Measurements from ENCODE around the gene FAM83D.
"Not testable (repeated sequence)": the region's sequence is repeated elsewhere in the genome, so short reads cannot be mapped to it uniquely, and the experiment has no call there.

Gene FAM83D

GRCh38 chr20:38970302-38970701 lies 44.1 kb downstream of the FAM83D start:
- DNase-seq: no peak

- no peak for DNase-seq
Observed at GRCh38 chr20:38973107-38973506, 46.9 kb downstream of the FAM83D start.

GRCh38 chr20:38973645-38974044 lies 47.4 kb downstream of the FAM83D start:
- no peak for DNase-seq

- no peak for DNase-seq
Observed at GRCh38 chr20:38975539-38976120, 49.4 kb downstream of the FAM83D start.

DNA sequence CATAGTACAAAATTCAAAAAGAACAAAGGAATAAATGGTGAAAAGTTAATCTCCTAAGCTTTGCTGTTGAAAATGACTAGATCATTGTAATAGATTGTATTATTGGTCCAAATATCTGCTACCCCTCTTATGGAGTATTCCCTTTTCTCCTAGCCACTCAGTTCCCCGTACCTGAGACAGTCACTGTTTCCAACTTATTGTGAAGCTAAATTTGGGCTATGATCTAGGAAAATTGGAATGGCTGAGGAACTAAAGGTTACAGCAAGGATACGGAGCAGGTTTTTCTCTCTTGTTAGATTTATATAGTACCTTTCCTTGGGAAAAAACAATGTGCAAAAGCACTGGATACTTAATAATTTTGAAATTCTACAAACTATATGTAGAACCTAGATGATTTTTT lies 53.2 kb downstream of the FAM83D start:
- DNase-seq: no peak

GRCh38 chr20:38979842-38980241 lies 53.6 kb downstream of the FAM83D start:
- no peak for DNase-seq

DNA sequence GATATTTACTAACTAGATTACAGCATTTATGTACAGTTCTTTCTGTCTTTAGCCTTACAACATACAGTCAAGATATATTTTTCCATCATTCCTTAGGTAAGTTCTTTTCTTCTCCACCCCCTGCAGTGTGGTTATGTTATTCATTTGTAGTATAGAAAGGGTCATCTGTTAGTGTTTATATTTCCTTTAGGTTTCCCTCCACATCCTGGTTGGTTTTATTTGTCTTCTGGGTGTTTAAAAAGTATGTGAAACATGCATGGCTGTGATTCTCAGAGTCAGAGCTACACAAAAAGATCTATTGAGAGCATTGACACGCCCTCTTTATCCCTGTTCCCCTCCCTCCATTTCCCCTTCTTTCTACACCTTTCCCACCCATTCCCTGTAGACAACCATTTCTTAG lies 56.1 kb downstream of the FAM83D start:
- DNase-seq: no peak

DNA sequence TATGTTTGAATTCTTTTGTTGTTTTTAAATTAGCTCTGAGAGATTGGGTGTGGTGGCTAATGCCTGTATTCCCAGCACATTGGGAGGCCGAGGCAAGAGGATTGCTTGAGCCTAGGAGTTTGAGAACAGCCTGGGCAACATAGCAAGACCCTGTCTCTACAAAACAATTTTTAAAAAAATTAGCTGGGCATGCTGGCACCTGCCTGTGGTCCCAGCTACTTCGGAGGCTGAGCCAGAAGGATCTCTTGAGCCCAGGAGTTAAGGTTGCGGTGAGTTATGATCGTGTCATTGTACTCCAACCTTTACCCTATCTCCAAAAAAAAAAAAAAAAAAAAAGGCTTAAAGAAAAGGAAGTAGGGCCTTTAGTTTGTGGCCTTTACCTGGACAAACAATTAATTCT lies 58.8 kb downstream of the FAM83D start:
- DNase-seq: no peak

GRCh38 chr20:38985603-38986170 lies 59.5 kb downstream of the FAM83D start:
- no peak for DNase-seq

GRCh38 chr20:38986663-38987062 lies 60.4 kb downstream of the FAM83D start:
- DNase-seq: no peak

DNA sequence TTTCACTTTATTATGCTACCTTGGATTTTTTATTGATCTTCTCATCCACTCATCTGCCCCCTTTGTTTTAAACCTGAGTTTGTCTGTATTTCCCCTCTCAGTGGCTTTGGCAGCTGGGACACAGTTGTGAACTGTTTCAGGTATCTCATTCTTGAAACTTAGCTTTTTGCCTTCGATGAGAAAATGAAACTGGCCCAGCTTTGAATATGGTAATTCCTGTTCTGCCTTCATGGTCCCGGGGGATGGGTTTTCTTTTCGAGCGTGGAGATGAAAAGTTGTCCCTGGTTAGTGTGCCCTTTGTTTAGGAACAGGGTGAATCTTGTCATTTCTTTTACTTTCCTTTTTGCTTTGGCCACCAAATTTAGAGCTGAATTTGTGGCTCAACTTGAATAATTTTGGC lies 61.6 kb downstream of the FAM83D start:
- DNase-seq: no peak

GRCh38 chr20:38990728-38991127 lies 64.5 kb downstream of the FAM83D start:
- no peak for DNase-seq

- DNase-seq: no peak
Observed at GRCh38 chr20:38991814-38992704, 65.8 kb downstream of the FAM83D start.

GRCh38 chr20:38995536-38996044 lies 69.4 kb downstream of the FAM83D start:
- DNase-seq: no peak

- DNase-seq: not testable (repeated sequence)
Observed at GRCh38 chr20:38996866-38997265, 70.6 kb downstream of the FAM83D start.

DNA sequence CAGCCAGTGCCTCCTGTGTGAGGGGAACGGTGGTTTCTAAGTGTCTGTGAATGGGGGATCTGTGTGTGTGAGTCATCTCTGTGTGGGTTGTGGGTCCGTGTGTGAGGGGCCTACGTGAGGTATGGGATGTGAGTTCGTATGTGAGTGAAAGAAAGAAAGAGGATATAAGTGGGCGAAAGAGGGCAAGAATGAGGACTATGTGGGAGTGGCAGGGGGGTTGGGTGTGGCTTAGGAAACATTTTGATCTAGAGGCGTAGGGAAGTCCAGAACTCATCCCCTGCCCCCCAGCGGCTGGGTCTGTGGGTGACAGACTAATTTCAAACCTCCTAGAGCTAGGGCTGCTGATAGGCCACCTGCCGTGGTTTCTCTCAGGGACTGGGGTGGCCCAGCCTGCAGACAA lies 71.4 kb downstream of the FAM83D start:
- DNase-seq: no peak

- DNase-seq: no peak
Observed at GRCh38 chr20:38999217-38999616, 73.0 kb downstream of the FAM83D start.

DNA sequence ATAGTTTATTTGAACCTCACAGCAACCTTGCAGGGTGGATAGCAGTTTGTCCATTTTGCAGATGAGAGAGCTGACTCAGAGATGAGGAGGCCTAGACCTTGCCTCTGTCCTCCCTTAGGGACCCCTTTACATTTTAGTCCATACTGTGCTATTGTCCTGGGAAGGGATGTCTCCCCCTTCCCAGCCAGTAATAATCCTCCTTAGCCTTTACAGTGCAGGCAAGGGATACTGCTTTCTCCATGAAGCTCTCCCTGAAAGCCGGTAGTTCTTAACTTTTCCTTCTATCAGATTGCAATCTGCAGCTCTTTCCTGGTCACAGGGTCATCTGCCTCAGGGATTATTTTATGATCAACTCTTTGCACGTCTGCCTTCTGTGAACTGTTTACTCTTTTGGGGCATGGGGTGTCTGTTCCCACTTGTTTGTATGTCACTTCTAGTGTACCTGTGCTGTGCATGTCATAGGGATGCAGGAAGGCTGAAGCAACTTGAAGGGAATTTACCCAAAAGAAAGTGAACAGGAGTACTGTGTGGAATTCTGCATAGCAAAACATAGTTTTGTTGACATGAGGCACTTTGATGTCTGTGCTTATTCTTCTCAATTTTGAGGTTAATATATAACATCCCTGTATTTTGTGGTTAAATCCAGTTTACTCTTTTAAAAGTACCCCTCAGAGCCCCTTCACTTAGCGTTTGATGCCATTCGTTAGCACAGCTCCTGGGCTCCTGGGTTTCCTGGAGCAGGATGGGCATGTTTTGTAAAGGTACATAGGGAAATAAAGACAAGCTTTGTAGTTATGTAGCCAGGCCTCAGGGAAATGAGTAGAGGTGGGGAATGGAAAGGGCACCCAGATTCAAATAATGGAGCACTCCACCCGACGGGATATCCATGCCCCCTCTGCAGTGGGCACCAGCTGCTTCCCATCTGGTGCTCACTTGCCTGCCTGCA lies 74.0 kb downstream of the FAM83D start:
- DNase-seq: no peak

All from SHP77 (cell line).